CD8-positive, alpha-beta memory T cell (primary cell): ENCODE data around the gene PRDM12. TPM values are rescaled to one million over a fixed set of nuclear protein-coding genes. Genes with fewer than 3 reads are reported as not detected.

ENCODE experiments used
- CTCF ChIA-PET: fragments of 350-600 bp; sonication (Branson Sonifier 250); formaldehyde crosslinking; loops from one replicate; lab custom pipeline; 2021; ENCODE audit warnings: antibody characterized with exemption; lab: Charles Lee
- POLR2A ChIA-PET: fragments of 350-600 bp; sonication (Branson Sonifier 250); formaldehyde crosslinking; loops from one replicate; lab custom pipeline; 2021; ENCODE audit warnings: antibody characterized with exemption; lab: Charles Lee
- DNase-seq, 5 donors: peaks; one replicate each; pipeline versions ENCODE4 v3.0.0 to v3.0.0-alpha.2; 2020 to 2022; ENCODE audit warnings: mixed read lengths in 1 of 5
- H3K27ac ChIP-seq: one replicate; pipeline ENCODE4 v1.7.0; 2013; ENCODE audit warnings: low read depth, mild to moderate bottlenecking, low read length, moderate library complexity
- H3K27me3 ChIP-seq: 2 replicates; pipeline ENCODE4 v1.7.0; 2013; ENCODE audit warnings: low read length, mild to moderate bottlenecking; ENCODE audit not compliant: insufficient read depth, poor library complexity, severe bottlenecking
- H3K36me3 ChIP-seq: 2 replicates; pipeline ENCODE4 v1.7.0; 2013; ENCODE audit warnings: mild to moderate bottlenecking, low read length, moderate library complexity; ENCODE audit not compliant: insufficient read depth
- H3K4me1 ChIP-seq: 2 replicates; pipeline ENCODE4 v1.7.0; 2013; ENCODE audit warnings: mild to moderate bottlenecking, low read length, moderate library complexity; ENCODE audit not compliant: insufficient read depth
- H3K4me3 ChIP-seq: 2 replicates; pipeline ENCODE4 v1.7.0; 2013; ENCODE audit warnings: mild to moderate bottlenecking, low read length
- H3K9me3 ChIP-seq: 2 replicates; pipeline ENCODE4 v1.7.0; 2013; ENCODE audit warnings: mild to moderate bottlenecking, low read length
- H3K27ac Mint-ChIP-seq, 8 donors: one replicate each; pipeline ENCODE4 v1.8.0; 2020 to 2021; ENCODE audit warnings: mixed read lengths in 8 of 8, mild to moderate bottlenecking in 6 of 8, inconsistent platforms in 3 of 8, moderate library complexity in 3 of 8
- H3K27me3 Mint-ChIP-seq, 2 donors: one replicate each; pipeline ENCODE4 v1.8.0; 2020 to 2021; ENCODE audit warnings: mixed read lengths in 2 of 2, mild to moderate bottlenecking in 1 of 2, moderate library complexity in 1 of 2
- H3K36me3 Mint-ChIP-seq, 3 donors: one replicate each; pipeline ENCODE4 v1.8.0; 2020 to 2021; ENCODE audit warnings: mixed read lengths in 3 of 3, inconsistent platforms in 1 of 3, mild to moderate bottlenecking in 1 of 3
- H3K4me1 Mint-ChIP-seq, 3 donors: one replicate each; pipeline ENCODE4 v1.8.0; 2020 to 2021; ENCODE audit warnings: mixed read lengths in 3 of 3, inconsistent platforms in 1 of 3, mild to moderate bottlenecking in 1 of 3
- H3K4me3 Mint-ChIP-seq, 7 donors: one replicate each; pipeline ENCODE4 v1.8.0; 2020 to 2021; ENCODE audit warnings: mixed read lengths in 7 of 7, mild to moderate bottlenecking in 6 of 7, moderate library complexity in 4 of 7, inconsistent platforms in 2 of 7
- H3K9me3 Mint-ChIP-seq, 5 donors: one replicate each; pipeline ENCODE4 v1.8.0; 2020 to 2022; ENCODE audit warnings: mixed read lengths in 5 of 5, mild to moderate bottlenecking in 3 of 5, moderate library complexity in 2 of 5, inconsistent platforms in 1 of 5
- polyA plus RNA-seq: library from polyadenylated mRNA; unstranded; fragments of 300-500 nt; fragmentation: Illumina TruSeq; gene quantifications from one replicate; pipeline ENCODE4 v1.2.3, GENCODE V29; 2021
- total RNA-seq, 2 experiments: library from RNA; stranded (reverse); gene quantifications; one replicate each; pipeline ENCODE4 v1.2.3, GENCODE V29; 2021

PRDM12 gene
- under 1 TPM in 1 of 2 experiments, not detected in 1; 0.11 TPM for total RNA-seq
- polyA plus RNA-seq = not detected

DNA sequence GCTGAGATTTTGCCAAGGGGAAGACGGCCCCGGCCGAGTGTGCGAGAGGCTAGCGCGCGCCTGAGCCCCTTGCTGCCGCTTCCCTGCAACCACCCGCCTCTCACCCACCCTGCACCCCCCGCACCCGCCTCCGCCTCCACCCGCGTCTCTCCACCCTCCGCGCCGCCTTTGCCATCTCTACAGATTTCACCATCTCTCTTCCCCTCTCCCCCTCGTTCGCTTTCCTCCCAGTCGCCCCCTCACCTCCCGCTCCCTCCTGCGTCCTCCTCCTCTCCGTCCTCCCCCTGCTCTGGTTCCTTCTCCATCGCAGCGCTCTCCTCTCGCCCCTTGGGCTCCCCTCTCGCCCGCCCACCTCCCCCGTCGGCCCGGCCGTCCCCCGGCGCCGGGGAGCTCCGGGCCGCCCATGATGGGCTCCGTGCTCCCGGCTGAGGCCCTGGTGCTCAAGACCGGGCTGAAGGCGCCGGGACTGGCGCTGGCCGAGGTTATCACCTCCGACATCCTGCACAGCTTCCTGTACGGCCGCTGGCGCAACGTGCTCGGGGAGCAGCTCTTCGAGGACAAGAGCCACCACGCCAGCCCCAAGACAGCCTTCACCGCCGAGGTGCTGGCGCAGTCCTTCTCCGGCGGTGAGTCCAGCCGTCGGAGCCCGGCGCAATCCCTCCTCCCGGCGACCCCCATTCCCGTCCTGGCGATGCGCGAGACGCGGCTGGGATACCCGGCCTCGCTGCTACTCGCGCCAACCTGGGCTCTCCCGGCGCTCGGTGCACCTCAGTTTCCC is at the start of gene PRDM12:
TSS of gene PRDM12 (plus strand) at position 344 of the 778 bp plus-strand sequence. CDS start at position 404, 60 bp downstream.
- H3K36me3 Mint-ChIP-seq = no peaks in the 10 kb centered on the region
- peaks cover 12% of the 10 kb centered on the region for H3K4me1 ChIP-seq
- POLR2A ChIA-PET = no interaction called here

DNA sequence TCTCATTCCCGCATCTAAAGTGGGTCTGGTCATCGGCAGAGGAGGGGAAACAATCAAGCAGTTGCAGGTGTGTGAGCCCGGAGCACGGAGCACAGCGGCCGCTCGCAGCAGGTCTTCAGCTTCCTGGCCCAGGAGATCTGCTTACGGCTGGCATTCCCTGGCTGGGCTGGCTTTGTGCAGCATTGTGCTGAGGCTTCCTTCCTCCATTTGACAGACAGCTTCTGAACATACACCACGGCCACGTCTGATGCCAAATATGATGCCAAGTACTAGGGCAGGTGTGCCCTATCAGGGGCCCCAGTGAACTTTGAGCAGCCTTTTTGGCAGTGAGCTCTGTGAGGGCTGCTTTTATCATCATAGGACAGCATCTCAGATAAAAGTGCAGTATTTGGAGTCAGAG is 47.9 kb upstream of the PRDM12 start:
- Histone ChIP-seq H3K27ac (no peak overlapping the region), H3K4me3 (no peak overlapping the region), H3K4me1 (no peaks in the 10 kb centered on the region), H3K36me3 (peaks cover 73% of the 10 kb centered on the region), H3K9me3 (no peaks in the 10 kb centered on the region), H3K27me3 (no peaks in the 10 kb centered on the region)
- Mint-ChIP-seq H3K36me3 (peaks cover 0 to 99% (median 30%) of the 10 kb centered on the region in 3 donors), H3K27me3 (no peaks in the 10 kb centered on the region), H3K4me3 (no peak overlapping the region), H3K9me3 (no peaks in the 10 kb centered on the region), H3K27ac (peak overlapping the region in 1 of 8 donors; percentile 53), H3K4me1 (no peaks in the 10 kb centered on the region)
- DNase-seq = no peak
- POLR2A ChIA-PET = no interaction called here
- CTCF ChIA-PET = no interaction called here

More for the DNA sequence above, at the start of gene PRDM12:
- Mint-ChIP-seq H3K27me3 (peaks cover 37 to 56% of the 10 kb centered on the region in 2 donors), H3K27ac (peak within 1 kb of the TSS in 1 of 8 donors; percentile 40), H3K4me1 (peaks cover 15 to 46% (median 19%) of the 10 kb centered on the region in 3 donors), H3K9me3 (no peaks in the 10 kb centered on the region), H3K4me3 (peak within 1 kb of the TSS; percentile 43 to 85 (median 59))
- Histone ChIP-seq H3K36me3 (no peaks in the 10 kb centered on the region), H3K9me3 (no peaks in the 10 kb centered on the region), H3K27me3 (peaks cover 41% of the 10 kb centered on the region), H3K4me3 (no peak within 1 kb of the TSS), H3K27ac (no peak within 1 kb of the TSS)
- CTCF ChIA-PET = interaction anchor here (2.1 kb wide), 1 partner anchor 18 kb away, joined by 6 read pairs; no protein-coding TSS in a partner anchor
- no peak for DNase-seq

DNA sequence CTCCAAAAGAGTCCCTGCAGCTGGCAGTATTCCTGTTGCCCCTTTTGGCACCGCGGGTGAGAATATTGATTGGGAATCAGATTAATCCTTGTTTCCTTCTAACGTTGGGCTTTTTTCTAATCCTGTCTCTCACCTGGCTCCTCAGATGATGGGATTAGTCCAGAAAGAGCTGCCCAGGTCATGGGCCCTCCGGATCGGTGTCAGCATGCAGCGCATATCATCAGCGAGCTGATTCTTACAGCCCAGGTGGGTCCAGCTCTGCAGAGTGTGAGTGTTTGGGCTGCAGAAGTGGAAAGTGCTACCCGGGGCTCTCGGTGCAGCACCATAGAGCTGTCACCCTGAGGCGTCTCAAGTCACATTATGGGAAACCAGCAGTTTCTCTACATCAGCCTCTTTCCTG is 40.9 kb upstream of the PRDM12 start:
- Mint-ChIP-seq H3K36me3 (peaks cover 0 to 89% (median 31%) of the 10 kb centered on the region in 3 donors), H3K9me3 (no peaks in the 10 kb centered on the region), H3K27me3 (no peaks in the 10 kb centered on the region), H3K4me3 (no peak overlapping the region), H3K27ac (no peak overlapping the region), H3K4me1 (no peaks in the 10 kb centered on the region)
- CTCF ChIA-PET = no interaction called here
- no peaks in the 10 kb centered on the region for H3K4me1 ChIP-seq
- no peak for DNase-seq
- H3K36me3 ChIP-seq = peaks cover 54% of the 10 kb centered on the region
- no peak overlapping the region for H3K27ac ChIP-seq
- H3K9me3 ChIP-seq = no peaks in the 10 kb centered on the region
- H3K27me3 ChIP-seq = no peaks in the 10 kb centered on the region
- no peak overlapping the region for H3K4me3 ChIP-seq
- POLR2A ChIA-PET = interaction anchor here (1.0 kb wide), 1 partner anchor 59 kb away, joined by 6 read pairs; no protein-coding TSS in a partner anchor

GRCh38 chr9:130624154-130624553 is 40.2 kb upstream of the PRDM12 start:
- Histone ChIP-seq H3K4me1 (no peaks in the 10 kb centered on the region), H3K27ac (no peak overlapping the region), H3K4me3 (no peak overlapping the region), H3K27me3 (no peaks in the 10 kb centered on the region), H3K9me3 (no peaks in the 10 kb centered on the region), H3K36me3 (peaks cover 48% of the 10 kb centered on the region)
- POLR2A ChIA-PET = no interaction called here
- H3K27me3 Mint-ChIP-seq = no peaks in the 10 kb centered on the region
- H3K36me3 Mint-ChIP-seq = peaks cover 0 to 87% (median 31%) of the 10 kb centered on the region in 3 donors
- CTCF ChIA-PET = no interaction called here
- H3K4me1 Mint-ChIP-seq = no peaks in the 10 kb centered on the region
- H3K4me3 Mint-ChIP-seq = no peak overlapping the region
- H3K9me3 Mint-ChIP-seq = no peaks in the 10 kb centered on the region
- no peak for DNase-seq
- no peak overlapping the region for H3K27ac Mint-ChIP-seq

DNA sequence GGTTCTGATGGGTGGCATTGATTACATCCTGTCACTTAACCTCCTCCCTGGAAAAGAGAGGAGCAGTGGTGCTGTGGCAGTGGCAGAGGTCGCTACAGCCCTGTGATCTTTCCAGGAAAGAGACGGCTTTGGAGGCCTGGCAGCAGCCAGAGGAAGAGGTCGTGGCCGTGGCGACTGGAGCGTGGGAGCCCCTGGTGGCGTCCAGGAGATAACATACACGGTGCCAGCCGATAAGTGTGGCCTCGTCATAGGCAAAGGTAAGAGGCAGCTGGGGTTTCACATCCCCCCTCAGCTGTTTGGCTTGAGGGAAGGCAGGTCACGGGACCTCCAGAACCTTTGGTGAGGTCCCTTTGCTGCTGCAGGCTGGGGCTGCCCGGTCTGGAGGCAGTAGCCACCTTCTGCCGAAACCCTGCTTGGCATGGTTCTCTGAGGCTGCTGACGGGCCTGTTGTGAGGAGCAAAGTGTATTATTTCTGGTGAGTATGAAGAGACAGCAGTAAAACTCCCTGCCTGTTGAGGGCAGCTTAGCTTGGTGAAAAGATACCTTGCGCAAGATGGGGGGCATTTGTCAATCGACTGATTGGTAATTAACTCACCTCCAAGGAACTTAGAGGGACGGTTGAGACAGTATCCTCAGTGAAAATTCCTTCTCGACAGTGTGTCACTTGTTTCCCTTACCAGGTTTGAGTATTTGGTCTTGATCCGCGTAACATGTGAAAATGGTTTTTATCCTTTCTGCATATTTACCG is 38.0 kb upstream of the PRDM12 start:
- H3K4me3 Mint-ChIP-seq = no peak overlapping the region
- H3K36me3 Mint-ChIP-seq = peaks cover 0 to 87% (median 25%) of the 10 kb centered on the region in 3 donors
- H3K27ac Mint-ChIP-seq = no peak overlapping the region
- no peak for DNase-seq
- Histone ChIP-seq H3K27ac (no peak overlapping the region), H3K27me3 (no peaks in the 10 kb centered on the region), H3K9me3 (no peaks in the 10 kb centered on the region), H3K4me3 (no peak overlapping the region), H3K36me3 (peaks cover 47% of the 10 kb centered on the region), H3K4me1 (no peaks in the 10 kb centered on the region)
- H3K4me1 Mint-ChIP-seq = no peaks in the 10 kb centered on the region
- H3K9me3 Mint-ChIP-seq = no peaks in the 10 kb centered on the region
- no peaks in the 10 kb centered on the region for H3K27me3 Mint-ChIP-seq
- CTCF ChIA-PET = no interaction called here
- POLR2A ChIA-PET = no interaction called here

DNA sequence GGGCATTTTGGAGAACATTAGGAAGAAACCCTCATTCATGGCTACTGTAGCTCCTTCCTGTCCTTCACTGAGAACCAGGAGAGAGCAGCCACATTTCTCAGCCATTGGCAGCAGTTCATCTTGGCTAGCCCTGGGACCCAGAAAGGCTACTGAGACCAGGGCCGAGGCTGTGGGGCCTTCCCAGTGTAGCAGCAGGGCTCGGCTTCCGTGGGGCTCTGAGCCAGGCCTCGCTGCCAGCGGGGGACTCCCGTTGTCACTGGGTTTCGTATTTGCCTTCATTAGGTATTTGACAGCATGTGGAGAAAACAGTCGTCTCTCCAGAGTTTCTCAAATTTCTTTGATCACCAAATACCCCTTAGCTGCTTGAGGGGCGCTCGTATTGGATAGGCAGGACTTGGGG is 37.3 kb upstream of the PRDM12 start:
- Histone ChIP-seq H3K4me1 (no peaks in the 10 kb centered on the region), H3K27ac (no peak overlapping the region), H3K27me3 (no peaks in the 10 kb centered on the region), H3K9me3 (no peaks in the 10 kb centered on the region), H3K4me3 (no peak overlapping the region), H3K36me3 (peaks cover 53% of the 10 kb centered on the region)
- no peak for DNase-seq
- Mint-ChIP-seq H3K4me1 (no peaks in the 10 kb centered on the region), H3K27me3 (no peaks in the 10 kb centered on the region), H3K9me3 (no peaks in the 10 kb centered on the region), H3K36me3 (peaks cover 0 to 90% (median 25%) of the 10 kb centered on the region in 3 donors), H3K27ac (no peak overlapping the region), H3K4me3 (no peak overlapping the region)
- ChIA-PET POLR2A (no interaction called here), CTCF (no interaction called here)

GRCh38 chr9:130627896-130628792 is 36.2 kb upstream of the PRDM12 start:
- Mint-ChIP-seq H3K27me3 (no peaks in the 10 kb centered on the region), H3K27ac (no peak overlapping the region), H3K36me3 (peaks cover 0 to 95% (median 27%) of the 10 kb centered on the region in 3 donors), H3K4me3 (no peak overlapping the region), H3K9me3 (no peaks in the 10 kb centered on the region), H3K4me1 (no peaks in the 10 kb centered on the region)
- peaks cover 63% of the 10 kb centered on the region for H3K36me3 ChIP-seq
- no peak overlapping the region for H3K4me3 ChIP-seq
- ChIA-PET CTCF (no interaction called here), POLR2A (no interaction called here)
- H3K27ac ChIP-seq = no peak overlapping the region
- H3K9me3 ChIP-seq = no peaks in the 10 kb centered on the region
- DNase-seq = no peak
- no peaks in the 10 kb centered on the region for H3K27me3 ChIP-seq
- no peaks in the 10 kb centered on the region for H3K4me1 ChIP-seq
